Tibial nerve (tissue), 4 donors: ENCODE data around the gene RBMS3. TPM values are rescaled to one million over a fixed set of nuclear protein-coding genes. Genes with fewer than 3 reads are reported as not detected.
"Not testable (repeated sequence)": the region's sequence is repeated elsewhere in the genome, so short reads cannot be mapped to it uniquely, and the experiment has no call there.

ENCODE experiments used
- DNase-seq, 2 donors: peaks; one replicate each; pipeline ENCODE4 v3.0.0-alpha.2; 2019; ENCODE audit warnings: low spot score in 2 of 2
- H3K27ac ChIP-seq, 4 donors: fragments of 200-600 bp; sonication (generic) in 3 of 4; one replicate each; pipeline ENCODE4 v1.5.1; 2017 to 2019; ENCODE audit warnings: mild to moderate bottlenecking in 1 of 4
- H3K27me3 ChIP-seq, 2 donors: fragments of 200-600 bp; sonication (generic) in 1 of 2; one replicate each; pipeline versions ENCODE4 v1.5.1 to v1.6.0; 2017 to 2019
- H3K36me3 ChIP-seq, 3 donors: fragments of 200-600 bp; sonication (generic); one replicate each; pipeline ENCODE4 v1.5.1; 2018 to 2019
- H3K4me1 ChIP-seq, 4 donors: fragments of 200-600 bp; sonication (generic) in 3 of 4; one replicate each; pipeline ENCODE4 v1.5.1; 2017 to 2019
- H3K4me3 ChIP-seq, 4 donors: fragments of 200-600 bp; sonication (generic) in 3 of 4; one replicate each; pipeline ENCODE4 v1.5.1; 2017 to 2019; ENCODE audit warnings: mild to moderate bottlenecking in 1 of 4, moderate library complexity in 1 of 4
- H3K9me3 ChIP-seq, 4 donors: fragments of 200-600 bp; sonication (generic) in 3 of 4; one replicate each; pipeline ENCODE4 v1.5.1; 2017 to 2019
- EP300 ChIP-seq, 2 donors: sonication (generic); formaldehyde crosslinking; IDR thresholded peaks; one replicate each; pipeline ENCODE4 v1.6.1; 2017; ENCODE audit warnings: antibody characterized with exemption in 2 of 2, mild to moderate bottlenecking in 1 of 2
- POLR2A ChIP-seq, 2 donors: fragments of 450-650 bp; IDR thresholded peaks; one replicate each; pipeline ENCODE4 v1.6.1; 2017; ENCODE audit warnings: antibody characterized with exemption in 2 of 2, mild to moderate bottlenecking in 2 of 2, moderate library complexity in 2 of 2
- WGBS, 2 donors: methylation state at CpG; one replicate each; pipeline ENCODE4 v1.1.5; 2018; 5-methylcytosine and 5-hydroxymethylcytosine counted together
- small RNA-seq: library from RNA; depleted of rRNA; stranded (forward); fragments of <200 nt; gene quantifications from one replicate; pipeline ENCODE3, GENCODE V24; 2016
- total RNA-seq, 4 donors: library from RNA; depleted of rRNA; stranded (reverse); fragments of >200 nt; gene quantifications; one replicate each; pipeline ENCODE4 v1.1.0, GENCODE V29; 2016
- TF ChIP-seq, protein P1 (sequence below), 5 experiments: fragments of 200-600 bp in 3 of 5; fragments of 450-650 bp in 2 of 5; sonication (generic) in 3 of 5; IDR thresholded peaks; one replicate each; pipeline ENCODE4 v1.5.1; 2016 to 2019; ENCODE audit warnings: antibody characterized with exemption in 5 of 5, mild to moderate bottlenecking in 3 of 5, moderate library complexity in 2 of 5

Gene RBMS3
- total RNA-seq, 4 donors from 2014 or later = 157 to 175 (median 161) TPM

DNA sequence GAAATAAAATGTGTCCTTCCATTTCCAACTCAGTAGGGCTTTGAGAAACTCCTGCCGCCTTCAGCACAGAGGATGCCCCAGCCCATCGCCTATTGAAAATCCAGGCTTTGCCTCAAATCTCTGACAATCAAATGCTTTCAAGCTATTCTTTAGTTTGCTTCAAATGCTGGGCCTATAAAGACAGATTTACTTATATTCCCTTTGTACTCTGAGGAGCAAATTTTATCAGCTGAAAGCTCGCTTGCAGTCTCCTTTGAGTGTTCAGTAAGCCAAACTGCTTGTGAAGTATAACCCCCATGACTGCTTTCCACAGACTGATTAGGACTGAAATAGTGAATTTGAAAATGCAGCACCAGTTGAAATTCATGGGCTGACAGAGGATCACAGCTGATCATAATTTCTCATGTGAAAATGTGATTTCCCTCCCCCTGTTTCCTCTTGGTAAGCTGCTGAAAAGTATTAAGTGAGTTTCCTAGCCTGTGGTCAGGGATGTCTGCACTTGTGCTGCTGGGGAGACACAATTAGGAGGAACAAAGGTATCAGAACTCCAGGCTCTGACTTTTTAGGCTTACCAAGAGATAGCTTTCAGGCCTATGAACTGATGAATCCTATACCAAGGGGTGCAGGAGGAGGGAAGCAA, 762.2 kb downstream of the RBMS3 start:
- peaks cover 0 to 32% (median 2%) of the 10 kb centered on the region in 4 donors for H3K4me1 ChIP-seq
- TF ChIP-seq, protein P1, sequence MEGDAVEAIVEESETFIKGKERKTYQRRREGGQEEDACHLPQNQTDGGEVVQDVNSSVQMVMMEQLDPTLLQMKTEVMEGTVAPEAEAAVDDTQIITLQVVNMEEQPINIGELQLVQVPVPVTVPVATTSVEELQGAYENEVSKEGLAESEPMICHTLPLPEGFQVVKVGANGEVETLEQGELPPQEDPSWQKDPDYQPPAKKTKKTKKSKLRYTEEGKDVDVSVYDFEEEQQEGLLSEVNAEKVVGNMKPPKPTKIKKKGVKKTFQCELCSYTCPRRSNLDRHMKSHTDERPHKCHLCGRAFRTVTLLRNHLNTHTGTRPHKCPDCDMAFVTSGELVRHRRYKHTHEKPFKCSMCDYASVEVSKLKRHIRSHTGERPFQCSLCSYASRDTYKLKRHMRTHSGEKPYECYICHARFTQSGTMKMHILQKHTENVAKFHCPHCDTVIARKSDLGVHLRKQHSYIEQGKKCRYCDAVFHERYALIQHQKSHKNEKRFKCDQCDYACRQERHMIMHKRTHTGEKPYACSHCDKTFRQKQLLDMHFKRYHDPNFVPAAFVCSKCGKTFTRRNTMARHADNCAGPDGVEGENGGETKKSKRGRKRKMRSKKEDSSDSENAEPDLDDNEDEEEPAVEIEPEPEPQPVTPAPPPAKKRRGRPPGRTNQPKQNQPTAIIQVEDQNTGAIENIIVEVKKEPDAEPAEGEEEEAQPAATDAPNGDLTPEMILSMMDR (IDR thresholded peaks at IDR 0.05) = no peak
- no peak for TF ChIP-seq POLR2A (IDR thresholded peaks at IDR 0.05)
- TF ChIP-seq EP300 (IDR thresholded peaks at IDR 0.05) = no peak
- DNase-seq = no peak
- H3K9me3 ChIP-seq = no peaks in the 10 kb centered on the region
- peak overlapping the region in 1 of 4 donors; percentile 11 for H3K27ac ChIP-seq
- no peaks in the 10 kb centered on the region for H3K27me3 ChIP-seq
- WGBS, 2 donors = 77 to 85% methylated on average over 3 of the region's 3 CpGs
- H3K36me3 ChIP-seq = no peaks in the 10 kb centered on the region
- H3K4me3 ChIP-seq = no peak overlapping the region

DNA sequence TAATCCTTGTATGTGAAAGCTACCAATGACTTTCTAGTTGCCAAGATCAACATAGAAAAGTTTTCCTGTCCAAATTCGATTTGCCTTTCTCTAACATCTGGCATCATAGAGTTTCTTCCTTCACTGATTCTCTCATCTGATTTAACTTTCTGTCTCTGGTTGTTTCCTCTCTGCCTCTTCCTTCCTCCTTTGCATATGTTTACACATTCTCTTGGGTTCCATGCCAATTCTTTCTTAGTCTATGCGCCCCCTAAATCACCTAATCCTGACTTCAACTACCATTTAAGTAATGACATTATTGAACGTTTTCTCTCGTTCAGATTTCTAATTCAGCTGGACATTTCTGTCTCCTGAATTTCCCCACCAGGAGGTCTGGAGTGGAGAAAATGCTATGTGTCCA, 763.6 kb downstream of the RBMS3 start:
- Histone ChIP-seq H3K4me3 (no peak overlapping the region), H3K27me3 (no peaks in the 10 kb centered on the region), H3K27ac (no peak overlapping the region), H3K9me3 (peaks cover 0 to under 1% (median 0%) of the 10 kb centered on the region in 4 donors), H3K4me1 (peaks cover 0 to 32% (median 2%) of the 10 kb centered on the region in 4 donors), H3K36me3 (no peaks in the 10 kb centered on the region)
- DNase-seq = no peak
- TF ChIP-seq, protein P1 (IDR thresholded peaks at IDR 0.05) = no peak
- TF ChIP-seq EP300 (IDR thresholded peaks at IDR 0.05) (no peak), POLR2A (IDR thresholded peaks at IDR 0.05) (no peak)
- 54 to 55% methylated on average over 4 of the region's 4 CpGs for WGBS, 2 donors

DNA sequence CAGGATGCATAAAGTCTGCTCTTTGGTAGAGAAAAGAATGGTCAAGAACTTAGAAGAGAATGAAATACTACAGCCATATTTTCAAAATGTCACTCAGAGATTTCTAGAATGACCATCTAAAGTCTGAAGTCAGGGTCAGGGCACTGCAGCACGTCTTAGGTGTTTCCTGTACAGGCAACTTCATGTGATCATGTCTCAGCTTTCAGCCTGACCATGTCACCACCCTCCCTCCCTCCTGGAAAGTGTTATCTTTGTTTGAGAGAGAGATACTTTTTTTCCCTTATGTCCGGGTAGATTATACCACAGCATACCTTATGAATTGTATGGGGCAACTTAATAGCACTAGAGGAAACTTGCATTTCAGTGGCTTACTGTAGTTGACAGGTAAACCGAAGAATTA, 767.6 kb downstream of the RBMS3 start:
- Histone ChIP-seq H3K9me3 (peaks cover 0 to 8% (median 0%) of the 10 kb centered on the region in 4 donors), H3K4me3 (no peak overlapping the region), H3K4me1 (peaks cover 0 to 11% (median 0%) of the 10 kb centered on the region in 4 donors), H3K27me3 (no peaks in the 10 kb centered on the region), H3K27ac (no peak overlapping the region), H3K36me3 (no peaks in the 10 kb centered on the region)
- TF ChIP-seq, protein P1 (IDR thresholded peaks at IDR 0.05) = no peak
- TF ChIP-seq POLR2A (IDR thresholded peaks at IDR 0.05) (no peak), EP300 (IDR thresholded peaks at IDR 0.05) (no peak)
- 86 to 91% methylated on average over 3 of the region's 3 CpGs for WGBS, 2 donors
- no peak for DNase-seq

DNA sequence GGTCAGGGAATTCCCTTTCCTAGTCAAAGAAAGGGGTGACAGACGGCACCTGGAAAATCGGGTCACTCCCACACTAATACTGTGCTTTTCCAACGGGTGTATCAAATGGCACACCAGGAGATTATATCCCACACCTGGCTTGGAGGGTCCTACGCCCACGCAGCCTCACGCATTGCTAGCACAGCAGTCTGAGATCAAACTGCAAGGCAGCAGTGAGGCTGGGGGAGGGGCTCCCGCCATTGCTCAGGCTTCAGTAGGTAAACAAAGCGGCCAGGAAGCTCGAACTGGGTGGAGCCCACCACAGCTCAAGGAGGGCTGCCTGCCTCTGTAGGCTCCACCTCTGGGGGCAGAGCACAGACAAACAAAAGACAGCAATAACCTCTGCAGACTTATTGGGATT, 769.2 kb downstream of the RBMS3 start:
- H3K9me3 ChIP-seq, H3K27ac ChIP-seq, H3K27me3 ChIP-seq, DNase-seq, H3K36me3 ChIP-seq, H3K4me3 ChIP-seq, H3K4me1 ChIP-seq: not testable (repeated sequence)
- WGBS, 2 donors = 82 to 96% methylated on average over 8 to 9 of the region's 9 CpGs

DNA sequence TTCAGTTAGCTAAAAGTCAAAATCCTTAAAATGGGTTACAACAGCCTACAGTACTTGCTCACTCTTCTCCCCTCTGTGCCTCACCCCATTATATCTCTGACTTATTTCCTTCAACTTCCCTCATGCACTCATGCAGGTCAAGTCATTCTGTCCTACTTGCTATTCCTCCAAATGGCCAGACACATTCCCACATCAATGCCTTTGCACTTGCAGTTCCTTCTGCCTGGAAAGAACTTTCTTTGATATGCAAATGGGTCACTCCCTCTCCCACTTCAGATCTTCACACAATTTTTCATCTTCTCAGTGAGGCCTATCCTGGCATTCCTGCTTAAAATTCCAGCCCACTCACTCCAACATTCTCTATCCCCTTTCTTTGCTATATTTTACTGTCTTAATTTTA, 778.4 kb downstream of the RBMS3 start:
- Histone ChIP-seq H3K4me3 (no peak overlapping the region), H3K36me3 (no peaks in the 10 kb centered on the region), H3K4me1 (no peaks in the 10 kb centered on the region), H3K9me3 (peaks cover 0 to 4% (median 0%) of the 10 kb centered on the region in 4 donors), H3K27me3 (no peaks in the 10 kb centered on the region), H3K27ac (no peak overlapping the region)
- TF ChIP-seq, protein P1 (IDR thresholded peaks at IDR 0.05) = no peak
- TF ChIP-seq POLR2A (IDR thresholded peaks at IDR 0.05) (no peak), EP300 (IDR thresholded peaks at IDR 0.05) (no peak)
- no peak for DNase-seq

Small RNA genes lying within 50 kb of the gene (small RNA-seq; reads per million reads assigned to genes)
- gene MTND4LP9 = not detected
